HepG2 (cell line): ENCODE data around the gene AARS2. TPM values are rescaled to one million over a fixed set of nuclear protein-coding genes. Genes with fewer than 3 reads are reported as not detected.
A peak's percentile ranks its signal among the peaks of the same experiment; 100 is the strongest.

Experiments
- ATAC-seq: fragments of 200-7000 bp; cut with Tn5 transposase; 3 replicates; pipeline ENCODE4 v1.9.1; 2020; ENCODE audit warnings: mild to moderate bottlenecking, moderate library complexity
- BruUV-seq: library from RNA; stranded (reverse); fragments of 400-500 nt; replicated peaks from 2 replicates; lab custom pipeline; 2021; lab: Mats Ljungman, UMichigan
- CTCF ChIA-PET: fragments of 300-600 bp; formaldehyde crosslinking; extraction: SDS; loops from one replicate; lab custom pipeline; 2021; ENCODE audit warnings: low total read pairs, inconsistent platforms, low intra/inter-chr PET ratio; lab: Yijun Ruan, JAX
- POLR2A ChIA-PET: fragments of 350-600 bp; sonication (Branson Sonifier 250); formaldehyde crosslinking; loops from one replicate; lab custom pipeline; 2020; ENCODE audit warnings: antibody characterized with exemption, inconsistent platforms; lab: Yijun Ruan, JAX
- DNase-seq: peaks from one replicate; pipeline ENCODE4 v3.0.0-alpha.2; 2015; ENCODE audit warnings: low spot score
- FAIRE-seq: peaks from 3 replicates; lab custom pipeline; 2011; peaks lifted over from hg19 to GRCh38; lab: Jason Lieb, UNC
- H2AFZ ChIP-seq: one replicate; pipeline ENCODE4 v1.6.1; 2011; ENCODE audit warnings: low read length, inconsistent platforms
- H3K27ac ChIP-seq: fragments of 300-600 bp; 3 replicates; pipeline ENCODE4 v1.8.0; 2011; ENCODE audit warnings: mixed run types, mild to moderate bottlenecking, mixed read lengths, low read length, inconsistent platforms; ENCODE audit not compliant: insufficient read depth; ENCODE audit errors: extremely low read length
- H3K27me3 ChIP-seq, 2 experiments: fragments of 200-600 bp in 1 of 2; 2 replicates in 1 of 2; 3 replicates in 1 of 2; pipeline versions ENCODE4 v1.6.0 to v1.8.0; 2011; ENCODE audit warnings: low read length in 2 of 2, mild to moderate bottlenecking in 2 of 2, moderate library complexity in 2 of 2, inconsistent platforms in 1 of 2; ENCODE audit not compliant: insufficient read depth in 2 of 2, control insufficient read depth in 1 of 2
- H3K36me3 ChIP-seq, 2 experiments: fragments of 200-600 bp in 1 of 2; replicated peaks in 1 of 2; 2 replicates in 1 of 2; 3 replicates in 1 of 2; pipeline versions ENCODE4 v1.5.1 to v1.8.0; 2011; ENCODE audit warnings: low read length in 2 of 2, inconsistent platforms in 1 of 2; ENCODE audit not compliant: insufficient read depth in 2 of 2, control insufficient read depth in 1 of 2
- H3K4me1 ChIP-seq: 2 replicates; pipeline ENCODE4 v1.5.1; 2012; ENCODE audit warnings: low read length, inconsistent platforms; ENCODE audit not compliant: insufficient read depth
- H3K4me2 ChIP-seq: 2 replicates; pipeline ENCODE4 v1.6.0; 2011; ENCODE audit warnings: low read depth, low read length, inconsistent platforms
- H3K4me3 ChIP-seq, 3 experiments: fragments of 200-600 bp in 1 of 3; sonication (generic), shearing (Covaris generic) in 1 of 3; replicated peaks in 1 of 3; 2 replicates each; pipeline ENCODE4 v1.5.1; 2011 to 2016; ENCODE audit warnings: low read length in 3 of 3, inconsistent platforms in 2 of 3, low read depth in 2 of 3, mild to moderate bottlenecking in 2 of 3, control low read depth in 1 of 3, mixed read lengths in 1 of 3; ENCODE audit not compliant: insufficient read depth in 1 of 3
- H3K79me2 ChIP-seq: one replicate; pipeline ENCODE4 v1.6.1; 2011; ENCODE audit warnings: low read length, inconsistent platforms; ENCODE audit not compliant: insufficient read depth
- H3K9ac ChIP-seq: 2 replicates; pipeline ENCODE4 v1.6.0; 2011; ENCODE audit warnings: mild to moderate bottlenecking, low read depth, low read length, inconsistent platforms; ENCODE audit not compliant: insufficient read depth
- H3K9me3 ChIP-seq: 2 replicates; pipeline ENCODE4 v1.5.1; 2012; ENCODE audit warnings: mild to moderate bottlenecking, low read length
- H4K20me1 ChIP-seq: 2 replicates; pipeline ENCODE4 v1.6.0; 2011; ENCODE audit warnings: inconsistent platforms, mild to moderate bottlenecking, low read length, moderate library complexity; ENCODE audit not compliant: insufficient read depth
- ARID5B ChIP-seq: IDR thresholded peaks from 2 replicates; pipeline ENCODE4 v1.4.0; 2020; ENCODE audit warnings: mild to moderate bottlenecking, missing genetic modification reagents
- BCL6 ChIP-seq: IDR thresholded peaks from 2 replicates; pipeline ENCODE4 v1.6.1; 2016; ENCODE audit warnings: missing genetic modification reagents, missing compliant biosample characterization
- ELK4 ChIP-seq: sonication (generic); formaldehyde crosslinking; IDR thresholded peaks from 2 replicates; pipeline ENCODE4 v1.9.0; 2021; ENCODE audit warnings: missing genetic modification reagents, borderline replicate concordance
- POLR2A ChIP-seq, 2 experiments: IDR thresholded peaks; 2 replicates each; pipeline ENCODE4 v1.6.1; 2011; ENCODE audit warnings: low read depth in 2 of 2, low read length in 2 of 2, mild to moderate bottlenecking in 1 of 2, moderate library complexity in 1 of 2; ENCODE audit not compliant: insufficient read depth in 1 of 2
- RBM39 ChIP-seq: fragments of 200-400 bp; formaldehyde crosslinking; IDR thresholded peaks from one replicate; pipeline ENCODE4 v1.6.1; 2018; ENCODE audit warnings: antibody characterized with exemption, mild to moderate bottlenecking, low read depth, low read length; ENCODE audit not compliant: poor library complexity, severe bottlenecking
- RNF2 ChIP-seq: fragments of 450-650 bp; conservative IDR thresholded peaks from 2 replicates; pipeline ENCODE4 v1.6.1; 2016; ENCODE audit warnings: low read depth
- XRCC5 ChIP-seq: fragments of 200-400 bp; formaldehyde crosslinking; optimal IDR thresholded peaks from 2 replicates; pipeline ENCODE3; 2017; ENCODE audit warnings: mild to moderate bottlenecking, low read length
- ZBTB4 ChIP-seq: sonication (generic); formaldehyde crosslinking; IDR thresholded peaks from 2 replicates; pipeline ENCODE4 v1.4.0; 2020; ENCODE audit warnings: missing genetic modification reagents, mild to moderate bottlenecking, borderline replicate concordance
- ZKSCAN1 ChIP-seq: fragments of 150-350 bp; IDR thresholded peaks from 2 replicates; pipeline ENCODE4 v1.6.1; 2014; ENCODE audit warnings: low read length
- ZNF235 ChIP-seq: sonication (generic); formaldehyde crosslinking; IDR thresholded peaks from 2 replicates; pipeline ENCODE4 v1.8.1; 2023; ENCODE audit warnings: mild to moderate bottlenecking, missing genetic modification reagents, borderline replicate concordance
- ZNF549 ChIP-seq: sonication (generic); formaldehyde crosslinking; IDR thresholded peaks from 2 replicates; pipeline ENCODE4 v1.5.0; 2020; ENCODE audit warnings: missing genetic modification reagents
- ZNF598 ChIP-seq: sonication (generic); formaldehyde crosslinking; IDR thresholded peaks from 2 replicates; pipeline ENCODE4 v1.5.1; 2020; ENCODE audit warnings: mild to moderate bottlenecking, missing genetic modification reagents, borderline replicate concordance
- WGBS: methylation state at CpG from one replicate; pipeline ENCODE4 v1.1.6; 2017; ENCODE audit warnings: low lambda C conversion rate; 5-methylcytosine and 5-hydroxymethylcytosine counted together
- in situ Hi-C: cut with HindIII; loops from 2 replicates; pipeline ENCODE4 v1.10.0; 2017; ENCODE audit warnings: low pct_unique_long_range_greater_than_20kb; ENCODE audit not compliant: extremely low pct_ligation_motif_present
- intact Hi-C: fragments of 100-400 bp; cut with micrococcal nuclease; formaldehyde crosslinking; loops from one replicate; pipeline ENCODE4 v1.10.0; 2022; ENCODE audit not compliant: unreplicated experiment
- polyA plus RNA-seq, 8 experiments: library from polyadenylated mRNA; depleted of rRNA in 3 of 8; stranded (reverse) in 7 of 8; unstranded in 1 of 8; fragments of >200 nt; fragmentation: Illumina TruSeq in 4 of 8; extraction: Trizol in 4 of 8; gene quantifications; 2 replicates each; pipeline versions ENCODE4 v1.2.1 to v1.2.3, GENCODE V29; 2011 to 2016; ENCODE audit warnings: low read depth in 4 of 8, missing spikeins in 1 of 8, mixed read lengths in 1 of 8; ENCODE audit not compliant: insufficient read depth in 1 of 8
- total RNA-seq, 5 experiments: library from RNA; depleted of rRNA; stranded (reverse); fragments of >200 nt; fragmentation: Illumina TruSeq; extraction: Trizol; gene quantifications; 2 replicates each; pipeline ENCODE4 v1.2.3, GENCODE V29; 2016; ENCODE audit warnings: low read depth in 1 of 5

The AARS2 gene
- total and polyA plus RNA-seq, 2 of the 13 experiments (the other 11 are each of a cell fraction or from before 2014, with no cell fraction given) = 7.5 to 24.1 TPM

GRCh38 chr6:44265007-44265721, 48.0 kb downstream of the AARS2 start, which contains the start of gene NFKBIE:
Gene NFKBIE, minus strand, starts transcription at chr6:44265551. Its CDS starts 205 bp downstream, at chr6:44265346.
- Histone ChIP-seq H3K4me2 (peak within 1 kb of the TSS; percentile 92), H3K36me3 (peaks cover under 1 to 17% of the 10 kb centered on the region in 2 experiments), H3K79me2 (peaks cover 18% of the 10 kb centered on the region), H3K4me1 (peaks cover 40% of the 10 kb centered on the region), H4K20me1 (no peaks in the 10 kb centered on the region), H3K4me3 (peak within 1 kb of the TSS; percentile 64 to 95 (median 76)), H3K9me3 (no peaks in the 10 kb centered on the region), H2AFZ (no peak within 1 kb of the TSS), H3K27ac (peak within 1 kb of the TSS; percentile 67), H3K9ac (peak within 1 kb of the TSS; percentile 84), H3K27me3 (peaks cover 5 to 20% of the 10 kb centered on the region in 2 experiments; a peak in 4 of 5 replicates)
- POLR2A ChIA-PET = interaction anchor here (1.0 to 2.2 kb wide), 5 partner anchors 9 to 48 kb away, joined by 3 to 8 read pairs (median 4); partner anchors contain the start of genes AARS2 and HSP90AB1
- peak; percentile 86 for ATAC-seq
- intact Hi-C loops (no loop called here), in situ Hi-C loops (loop anchor here (5.0 kb wide), 1 partner anchor 47 kb away; the partner anchor contains the start of gene AARS2)
- peak; percentile 85 for DNase-seq
- TSS peak; percentile 69 for BruUV-seq
- WGBS = under 1% methylated on average over 36 of the region's 72 CpGs
- FAIRE-seq = peak; percentile 85
- CTCF ChIA-PET = interaction anchor here (0.9 to 1.4 kb wide), 2 partner anchors 71 to 92 kb away, joined by 3 read pairs; no protein-coding TSS in a partner anchor
- TF ChIP-seq ARID5B (CRISPR knock-in tag) (no peak), ZNF235 (CRISPR knock-in tag) (0 out of 2 replicates have a peak, but pooled peaks have one; percentile 63), ZKSCAN1 (no peak), ZNF549 (CRISPR knock-in tag) (peak; percentile 80; the same call in 1 of the 2 replicates), ZBTB4 (CRISPR knock-in tag) (no peak; the same call in 1 of the 2 replicates), ZNF598 (CRISPR knock-in tag) (0 out of 2 replicates have a peak, but pooled peaks have one; percentile 67), XRCC5 (peak; percentile 44), BCL6 (no peak; the same call in 1 of the 2 replicates), RBM39 (peak; percentile 45), POLR2A (IDR thresholded peaks at IDR 0.05; ENCODE audit: insufficient read depth in 1 of 2, low read depth in 2 of 2, low read length in 2 of 2) (peak in 1 of 2 experiments; percentile 82; a peak in 2 of 4 replicates), ELK4 (CRISPR knock-in tag) (no peak), RNF2 (peak; percentile 50; the same call in 1 of the 2 replicates)
